ENCODE data around the gene CEP162. TPM values are rescaled to one million over a fixed set of nuclear protein-coding genes. Genes with fewer than 3 reads are reported as not detected.
"Not testable (repeated sequence)": the region's sequence is repeated elsewhere in the genome, so short reads cannot be mapped to it uniquely, and the experiment has no call there.

The CEP162 gene
- total RNA-seq, 1 donor from 2014 or later = 3.4 TPM

- H3K27me3 ChIP-seq (ENCODE audit: control insufficient read depth, insufficient read depth, low read length) = no peaks in the 10 kb centered on the region
- H3K4me3 ChIP-seq (ENCODE audit: low read depth, low read length) = no peak overlapping the region
- H3K36me3 ChIP-seq (ENCODE audit: control insufficient read depth, insufficient read depth, low read length) = no peaks in the 10 kb centered on the region
- FAIRE-seq (no peak), DNase-seq (ENCODE audit: low read depth) (no peak)
- no peak for TF ChIP-seq CTCF (IDR thresholded peaks at IDR 0.05; ENCODE audit: insufficient read depth, low read length, severe bottlenecking)
Observed at GRCh38 chr6:84243240-84243639, 15.8 kb upstream of the CEP162 start.

- DNase-seq (ENCODE audit: low read depth) (no peak), FAIRE-seq (no peak)
Observed at GRCh38 chr6:84242265-84242664, 14.8 kb upstream of the CEP162 start.

GRCh38 chr6:84228198-84228543, 728 bp upstream of the CEP162 start:
- DNase-seq (ENCODE audit: low read depth) = no peak
- Histone ChIP-seq H3K4me3 (ENCODE audit: low read depth, low read length) (peak overlapping the region; percentile 63), H3K27me3 (ENCODE audit: control insufficient read depth, insufficient read depth, low read length) (no peaks in the 10 kb centered on the region), H3K36me3 (ENCODE audit: control insufficient read depth, insufficient read depth, low read length) (no peaks in the 10 kb centered on the region)
- no peak for FAIRE-seq
- no peak for TF ChIP-seq CTCF (IDR thresholded peaks at IDR 0.05; ENCODE audit: insufficient read depth, low read length, severe bottlenecking)

More at GRCh38 chr6:84242265-84242664, 14.8 kb upstream of the CEP162 start:
- Histone ChIP-seq H3K4me3 (ENCODE audit: low read depth, low read length) (no peak overlapping the region), H3K27me3 (ENCODE audit: control insufficient read depth, insufficient read depth, low read length) (no peaks in the 10 kb centered on the region), H3K36me3 (ENCODE audit: control insufficient read depth, insufficient read depth, low read length) (no peaks in the 10 kb centered on the region)
- TF ChIP-seq CTCF (IDR thresholded peaks at IDR 0.05; ENCODE audit: insufficient read depth, low read length, severe bottlenecking) = no peak

- FAIRE-seq (no peak), DNase-seq (ENCODE audit: low read depth) (no peak)
- TF ChIP-seq CTCF (IDR thresholded peaks at IDR 0.05; ENCODE audit: insufficient read depth, low read length, severe bottlenecking) = no peak
- Histone ChIP-seq H3K27me3 (ENCODE audit: control insufficient read depth, insufficient read depth, low read length) (no peaks in the 10 kb centered on the region), H3K4me3 (ENCODE audit: low read depth, low read length) (peak overlapping the region; percentile 63), H3K36me3 (ENCODE audit: control insufficient read depth, insufficient read depth, low read length) (no peaks in the 10 kb centered on the region)
Observed at GRCh38 chr6:84227044-84227433, 404 bp downstream of the CEP162 start.

- Histone ChIP-seq H3K27me3 (ENCODE audit: control insufficient read depth, insufficient read depth, low read length) (no peaks in the 10 kb centered on the region), H3K36me3 (ENCODE audit: control insufficient read depth, insufficient read depth, low read length) (no peaks in the 10 kb centered on the region), H3K4me3 (ENCODE audit: low read depth, low read length) (no peak overlapping the region)
- FAIRE-seq = no peak
- no peak for DNase-seq (ENCODE audit: low read depth)
- no peak for TF ChIP-seq CTCF (IDR thresholded peaks at IDR 0.05; ENCODE audit: insufficient read depth, low read length, severe bottlenecking)
Observed at GRCh38 chr6:84224251-84224650, 3.2 kb downstream of the CEP162 start.

GRCh38 chr6:84223608-84224007, 3.8 kb downstream of the CEP162 start:
- not testable (repeated sequence) for FAIRE-seq; H3K4me3 ChIP-seq (ENCODE audit: low read depth, low read length); H3K36me3 ChIP-seq (ENCODE audit: control insufficient read depth, insufficient read depth, low read length); DNase-seq (ENCODE audit: low read depth); H3K27me3 ChIP-seq (ENCODE audit: control insufficient read depth, insufficient read depth, low read length)
